HG03045 (cell line): ENCODE measurements around the gene KDM2A.

Source experiments
- ATAC-seq: cut with Tn5 transposase; IDR thresholded peaks from one replicate; pipeline ENCODE4 v1.9.1; 2021; ENCODE audit warnings: mild to moderate bottlenecking, moderate library complexity; ENCODE audit not compliant: unreplicated experiment

KDM2A gene

DNA sequence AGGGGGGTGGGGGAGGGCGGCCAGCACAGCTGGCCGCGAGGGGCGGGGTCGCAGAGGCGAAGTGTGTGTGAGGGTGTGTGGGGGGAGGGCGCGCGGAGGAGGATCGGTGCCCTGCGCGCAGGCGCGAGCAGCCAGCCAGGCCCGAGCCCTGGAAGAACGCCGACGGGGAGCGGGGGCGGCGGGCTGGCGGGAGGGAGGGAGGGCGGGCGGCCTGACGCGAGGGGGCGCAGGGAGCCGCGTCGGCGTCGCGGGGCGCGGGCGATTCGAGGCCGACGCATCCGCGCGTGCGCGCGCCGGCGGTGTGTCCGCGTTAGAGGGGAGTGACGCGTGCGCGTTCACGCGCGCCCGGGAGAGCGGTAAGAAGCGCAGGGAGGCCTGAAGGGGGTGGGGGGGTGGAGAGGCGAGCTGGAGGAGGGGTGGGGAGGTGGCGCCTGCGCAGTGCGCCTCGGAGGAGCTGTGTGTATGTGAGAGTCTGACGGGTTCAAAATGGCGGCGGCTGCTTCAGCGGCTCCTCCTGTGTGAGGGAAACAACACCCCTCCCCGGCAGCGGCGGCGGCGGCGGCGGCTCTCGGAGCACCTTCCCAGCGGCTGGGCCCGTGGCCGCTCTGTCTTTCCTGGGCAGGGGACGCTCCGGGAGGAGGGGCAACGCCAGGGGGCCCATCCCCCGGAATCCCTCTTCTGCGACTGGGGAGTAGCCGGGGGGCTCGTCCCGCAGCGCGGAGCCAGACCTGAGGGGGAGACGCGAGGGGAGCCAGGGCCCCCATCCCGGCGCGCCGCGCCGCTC lies at the start of gene KDM2A:
Gene KDM2A, plus strand, starts transcription at position 463 of the 784 bp plus-strand sequence. CDS start 2,054 bp downstream, outside the sequence.
- peak; percentile 66 for ATAC-seq

DNA sequence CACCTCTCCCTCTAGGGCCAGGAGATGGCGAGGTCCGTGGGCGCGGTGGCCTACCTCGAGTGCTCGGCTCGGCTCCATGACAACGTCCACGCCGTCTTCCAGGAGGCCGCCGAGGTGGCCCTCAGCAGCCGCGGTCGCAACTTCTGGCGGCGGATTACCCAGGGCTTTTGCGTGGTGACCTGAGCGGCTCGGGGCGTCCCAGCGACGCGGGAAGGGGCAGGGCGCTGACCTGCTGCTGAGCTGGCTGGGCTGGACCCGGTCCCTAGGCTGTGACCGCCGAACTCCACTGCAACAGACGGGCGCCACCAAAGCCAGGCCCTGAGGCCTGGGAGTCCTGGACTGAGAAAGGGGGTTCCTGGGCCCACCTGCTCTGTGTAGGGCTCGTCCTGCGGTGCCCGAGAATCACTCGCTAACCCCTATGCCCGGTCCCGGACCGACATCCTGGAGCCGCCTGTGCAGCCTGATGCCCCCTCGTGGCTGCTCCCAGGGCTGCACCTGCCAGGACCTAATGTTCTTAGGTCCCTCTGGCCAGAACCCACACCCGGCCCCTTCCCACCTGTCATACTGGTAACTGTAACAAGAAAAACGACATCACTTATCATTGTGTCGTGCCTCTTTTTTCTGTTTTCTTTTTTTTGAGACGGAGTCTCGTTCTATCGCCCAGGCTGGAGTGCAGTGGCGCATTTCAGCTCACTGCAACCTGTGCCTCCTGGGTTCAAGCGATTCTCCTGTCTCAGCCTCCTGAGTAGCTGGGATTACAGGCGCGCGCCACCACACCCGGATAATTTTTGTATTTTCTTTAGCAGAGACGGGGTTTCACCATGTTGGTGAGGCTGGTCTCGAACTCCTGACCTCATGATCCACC lies 47.4 kb upstream of the KDM2A start:
- no peak for ATAC-seq

DNA sequence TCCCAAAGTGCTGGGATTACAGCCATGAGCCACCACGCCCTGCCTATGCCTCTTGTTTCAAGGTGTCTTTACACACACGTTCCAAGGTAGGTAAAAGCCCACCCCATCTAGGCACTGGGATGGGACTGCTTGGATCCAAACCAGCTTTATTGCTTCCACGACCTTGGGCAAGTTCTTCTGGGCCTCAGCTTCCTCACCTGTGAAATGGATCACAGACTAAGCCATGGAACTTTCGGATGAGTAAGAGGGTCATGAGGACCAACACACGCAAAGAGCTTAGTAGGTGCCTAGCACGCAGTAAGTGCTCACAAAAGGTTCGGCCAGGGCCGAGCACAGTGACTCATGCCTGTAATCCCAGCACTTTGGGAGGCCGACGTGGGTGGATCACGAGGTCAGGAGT lies 46.8 kb upstream of the KDM2A start:
- no peak for ATAC-seq

DNA sequence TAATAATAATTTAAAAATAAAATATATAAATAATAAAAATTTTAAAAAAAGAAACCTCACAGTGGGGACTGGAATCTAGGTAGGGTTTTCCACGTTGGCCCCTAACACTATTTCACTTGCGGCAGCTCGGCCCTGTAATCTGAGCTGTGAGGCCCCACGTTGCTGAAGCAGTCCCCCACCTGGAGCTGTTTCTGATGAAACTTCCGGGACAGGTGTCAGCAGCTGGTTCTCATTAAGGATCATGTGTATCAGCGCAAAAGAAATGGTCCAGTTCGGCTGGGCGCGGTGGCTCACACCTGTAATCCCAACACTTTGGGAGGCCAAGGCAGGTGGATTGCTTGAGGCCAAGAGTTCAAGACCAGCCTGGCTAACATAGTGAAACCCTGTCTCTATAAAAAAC lies 45.2 kb upstream of the KDM2A start:
- no peak for ATAC-seq

DNA sequence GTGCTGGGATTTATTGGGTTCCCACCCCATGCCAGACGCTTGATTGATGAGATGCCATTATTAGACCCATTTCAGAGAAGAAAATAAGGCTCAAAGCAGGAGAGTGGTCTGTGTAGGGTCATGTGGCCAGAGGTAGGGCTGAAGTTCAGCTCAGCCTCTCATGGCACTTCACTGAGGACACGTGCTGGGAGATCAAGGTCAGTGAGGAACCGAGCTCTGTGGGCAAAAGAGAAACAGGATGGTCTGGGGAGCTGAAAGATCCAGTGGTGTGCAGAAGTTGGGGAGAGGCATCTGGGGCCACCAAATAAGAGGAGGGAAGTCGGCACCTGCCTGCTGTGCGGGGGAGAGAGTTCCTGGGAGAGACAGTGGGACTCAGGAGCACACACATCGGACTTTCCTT lies 42.9 kb upstream of the KDM2A start:
- no peak for ATAC-seq

DNA sequence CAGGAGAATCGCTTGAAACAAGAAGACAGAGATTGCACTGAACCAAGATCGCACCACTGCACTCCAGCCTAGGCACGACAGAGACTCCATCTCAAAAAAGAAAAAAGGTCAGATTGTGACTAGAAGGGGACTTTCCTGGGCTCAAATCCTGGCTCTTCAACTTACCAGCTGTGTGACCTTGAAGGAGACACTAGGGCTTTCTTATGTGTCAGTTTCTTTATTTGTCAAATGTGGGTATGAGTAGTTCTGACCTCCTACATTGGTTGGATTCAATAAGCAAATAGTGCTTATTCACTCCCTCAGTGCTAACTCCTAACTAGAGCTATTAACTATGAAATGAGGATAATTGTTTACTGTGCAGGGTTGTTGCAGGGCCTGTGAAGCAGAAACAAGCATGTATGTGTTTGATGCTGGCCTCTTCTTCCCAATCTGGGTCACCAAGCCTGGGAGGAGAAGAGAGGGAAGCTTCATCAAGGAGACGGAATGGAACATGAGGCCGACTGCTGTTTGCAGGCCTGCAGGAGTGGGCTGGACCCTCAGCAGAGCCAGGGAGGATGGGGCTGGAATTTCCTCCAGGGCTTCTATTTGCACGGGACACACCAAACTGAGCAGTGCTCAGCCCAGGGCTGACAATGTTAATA lies 39.9 kb upstream of the KDM2A start:
- no peak for ATAC-seq

DNA sequence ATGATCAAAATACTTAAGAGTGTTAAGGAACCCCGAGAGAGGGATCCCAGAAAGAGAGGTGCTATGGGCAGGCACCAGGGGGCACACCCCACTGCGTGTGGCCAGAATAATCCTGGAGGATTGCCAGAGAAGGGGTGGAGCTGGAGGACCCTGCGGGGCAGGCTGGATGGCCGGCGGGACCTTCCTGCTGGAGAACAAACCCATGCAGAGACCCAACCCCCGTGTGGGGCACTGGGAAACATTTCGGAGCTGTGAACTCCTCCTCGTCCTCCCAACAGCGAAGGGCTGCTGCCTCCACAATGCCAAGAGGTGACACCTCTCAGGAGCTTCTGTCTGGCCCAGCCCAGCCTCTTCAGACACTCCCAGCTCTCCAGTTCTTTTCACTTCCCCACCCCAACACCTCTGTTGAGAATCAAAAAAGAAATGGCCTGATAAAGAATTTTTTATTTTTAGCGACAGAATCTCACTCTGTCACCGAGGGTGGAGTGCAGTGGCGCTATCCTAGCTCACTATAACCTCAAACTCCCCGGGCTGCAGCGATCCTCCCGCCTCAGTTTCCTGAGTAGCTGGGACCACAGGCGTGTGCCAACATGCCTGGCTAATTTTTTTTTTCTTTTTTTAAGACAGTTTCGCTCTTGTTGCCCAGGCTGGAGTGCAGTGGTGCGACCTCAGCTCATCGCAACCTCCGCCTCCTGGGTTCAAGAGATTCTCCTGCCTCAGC lies 36.8 kb upstream of the KDM2A start:
- ATAC-seq: no peak

DNA sequence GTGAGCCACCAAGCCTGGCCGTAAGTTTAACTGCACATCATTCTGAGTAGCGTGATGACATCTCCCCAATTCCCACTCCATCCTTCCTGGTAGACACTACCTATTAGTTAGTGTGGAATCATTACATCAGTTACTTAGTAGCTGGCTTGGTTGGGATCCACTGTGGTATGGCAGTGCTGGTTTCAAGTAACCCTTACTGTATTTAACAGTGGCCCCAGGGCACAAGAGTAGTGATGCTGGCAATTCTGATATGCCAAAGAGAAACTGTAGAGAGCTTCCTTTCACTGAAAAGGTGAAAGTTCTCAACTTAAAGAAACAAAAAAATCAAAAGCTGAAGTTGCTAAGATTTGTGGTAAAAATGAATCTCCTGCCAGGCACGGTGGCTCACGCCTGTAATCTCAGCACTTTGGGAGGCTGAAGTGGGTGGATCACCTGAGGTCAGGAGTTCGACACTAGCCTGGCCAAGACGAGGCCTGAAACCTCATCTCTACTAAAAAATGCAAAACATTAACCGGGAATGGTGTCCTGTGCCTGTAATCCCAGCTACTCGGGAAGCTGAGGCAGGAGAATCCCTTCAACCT lies 35.2 kb upstream of the KDM2A start:
- no peak for ATAC-seq

DNA sequence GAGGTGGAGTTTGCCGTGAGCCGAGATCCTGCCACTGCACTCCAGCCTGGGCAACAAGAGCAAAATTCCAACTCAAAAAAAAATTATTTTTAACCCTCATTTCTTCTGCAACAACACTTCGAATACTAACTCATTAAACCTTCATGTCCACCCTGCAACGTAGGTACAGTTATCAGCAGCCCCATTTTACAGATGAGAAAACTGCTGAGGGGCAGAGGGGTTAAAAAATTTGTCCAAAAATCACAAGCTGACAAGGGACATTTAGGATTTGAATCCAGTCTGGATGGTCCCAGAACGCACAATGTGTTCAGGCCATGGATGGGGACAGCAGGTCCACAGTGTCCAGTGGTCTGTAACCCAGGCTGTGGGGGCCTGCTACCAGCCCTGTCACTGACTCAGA lies 33.4 kb upstream of the KDM2A start:
- ATAC-seq: no peak

DNA sequence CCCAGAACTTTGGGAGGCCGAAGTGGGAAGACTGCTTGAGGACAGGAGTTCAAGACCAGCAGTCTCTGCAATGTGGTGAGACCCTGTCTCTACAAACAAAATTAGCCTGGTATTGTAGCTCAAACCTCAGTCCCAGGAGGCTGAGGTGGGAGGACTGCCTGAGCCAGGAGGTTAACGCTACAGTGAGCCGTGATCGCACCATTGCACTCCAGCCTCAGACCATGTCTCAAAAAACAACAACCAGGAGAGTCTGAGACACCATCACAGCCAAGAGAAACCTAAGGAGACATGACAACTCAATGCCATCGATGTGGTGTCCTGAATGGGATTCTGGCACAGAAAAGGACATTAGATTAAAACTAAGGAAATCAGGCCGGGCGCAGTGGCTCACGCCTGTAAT lies 28.3 kb upstream of the KDM2A start:
- ATAC-seq: no peak

DNA sequence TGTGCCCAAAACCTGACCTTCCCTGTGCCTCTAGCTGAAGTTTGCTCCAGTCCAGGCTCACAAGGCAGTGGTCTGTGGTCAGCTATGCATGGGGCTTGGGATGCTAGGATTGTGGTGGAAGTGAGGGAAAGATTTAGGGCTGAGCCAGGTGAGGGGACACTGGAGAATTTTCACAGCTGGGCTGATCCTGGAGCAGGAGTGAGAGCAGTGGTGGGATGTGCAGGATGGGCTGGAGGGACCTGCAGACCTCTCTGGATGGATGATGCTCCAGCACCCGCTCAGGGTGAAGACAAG lies 23.9 kb upstream of the KDM2A start:
- ATAC-seq: no peak

DNA sequence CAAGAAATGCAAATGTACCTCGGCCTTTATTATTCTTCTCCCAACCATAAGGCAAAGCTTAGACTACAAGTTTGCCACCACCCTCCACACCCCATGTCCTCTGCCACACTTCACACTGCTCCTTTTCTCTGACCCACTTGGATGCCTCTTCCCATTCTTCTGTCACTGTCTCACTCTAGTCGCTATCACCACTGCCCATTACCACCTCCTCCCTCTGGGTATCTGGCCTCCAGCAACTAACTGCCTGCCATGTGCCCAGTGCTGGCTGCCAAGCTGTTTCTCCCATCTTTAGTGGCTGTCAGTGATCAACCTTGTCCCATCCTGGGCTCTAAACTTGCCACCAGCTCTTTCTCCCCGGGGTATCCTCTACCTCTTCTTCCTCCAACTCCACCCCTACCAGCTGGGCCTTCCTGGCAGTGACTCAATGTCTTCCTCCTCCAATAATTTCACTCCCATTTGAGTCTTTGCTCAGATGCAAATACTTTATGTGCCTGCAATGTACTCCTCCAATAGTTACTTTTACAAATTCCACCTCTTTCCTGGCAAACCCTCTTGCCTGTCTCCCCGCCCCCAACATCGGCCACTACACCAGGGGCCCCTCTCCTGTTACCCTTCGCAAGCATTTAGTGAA lies 20.1 kb upstream of the KDM2A start:
- no peak for ATAC-seq

DNA sequence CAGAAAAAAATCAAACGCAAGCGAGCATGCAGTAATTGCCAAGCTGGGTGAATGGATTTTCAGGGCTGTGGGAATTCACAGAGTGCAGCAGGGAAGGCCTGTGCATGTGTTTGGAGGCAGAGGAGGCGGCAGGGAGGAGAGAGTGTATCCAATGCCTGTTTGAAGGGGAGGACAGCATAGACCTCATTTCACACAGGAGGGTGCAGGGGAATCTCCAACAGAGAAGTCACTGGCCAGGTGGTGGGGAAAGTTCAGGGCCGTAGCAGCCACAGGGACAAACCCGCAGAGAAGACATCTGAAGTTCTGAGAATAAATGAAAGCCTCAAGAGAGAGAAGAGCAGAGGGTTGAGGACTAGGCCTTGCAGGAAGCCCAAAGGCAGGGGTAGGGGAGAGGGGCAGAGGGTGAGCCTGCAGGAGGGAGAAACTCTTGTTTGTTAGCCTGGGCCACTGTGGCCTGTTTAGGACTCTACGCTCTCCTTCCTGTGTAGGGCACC lies 19.2 kb upstream of the KDM2A start:
- peak; percentile 46 for ATAC-seq

DNA sequence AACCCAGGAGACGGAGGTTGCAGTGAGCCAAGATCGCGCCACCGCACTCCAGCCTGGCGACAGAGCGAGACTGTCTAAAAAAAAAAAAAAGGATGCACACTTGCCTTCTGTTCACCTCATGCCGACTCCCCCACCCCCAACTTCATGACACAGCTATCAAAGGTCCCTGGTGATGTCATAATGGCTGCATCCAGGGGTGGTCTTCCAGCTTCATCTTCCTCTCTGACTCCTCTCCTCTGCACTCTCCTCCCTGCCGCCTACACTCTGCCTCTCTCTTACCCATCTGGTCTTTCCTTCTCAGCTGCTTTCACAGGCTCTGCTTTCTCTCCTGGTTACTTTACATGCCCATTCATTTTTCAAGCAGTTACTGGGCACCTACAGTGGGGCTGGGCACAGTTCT lies 16.4 kb upstream of the KDM2A start:
- ATAC-seq: no peak

DNA sequence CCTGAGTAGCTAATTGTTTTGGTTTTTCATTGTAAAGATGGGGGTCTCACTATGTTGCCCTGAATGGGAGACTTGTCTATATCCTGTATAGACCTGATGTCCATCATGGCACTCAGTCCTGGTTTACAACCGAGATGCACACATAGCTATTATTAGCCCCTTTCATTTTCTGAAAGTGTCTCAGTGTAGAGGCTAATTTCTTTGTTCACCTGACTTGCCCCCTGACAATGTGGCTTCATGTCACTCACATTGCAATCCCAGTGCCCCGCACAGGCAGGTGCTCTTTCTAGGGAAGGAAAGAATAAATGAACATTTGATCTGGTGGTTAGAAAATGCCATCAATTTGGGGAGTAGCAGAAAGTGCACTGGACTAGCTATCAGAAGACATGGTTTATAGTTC lies 13.1 kb upstream of the KDM2A start:
- ATAC-seq: no peak

DNA sequence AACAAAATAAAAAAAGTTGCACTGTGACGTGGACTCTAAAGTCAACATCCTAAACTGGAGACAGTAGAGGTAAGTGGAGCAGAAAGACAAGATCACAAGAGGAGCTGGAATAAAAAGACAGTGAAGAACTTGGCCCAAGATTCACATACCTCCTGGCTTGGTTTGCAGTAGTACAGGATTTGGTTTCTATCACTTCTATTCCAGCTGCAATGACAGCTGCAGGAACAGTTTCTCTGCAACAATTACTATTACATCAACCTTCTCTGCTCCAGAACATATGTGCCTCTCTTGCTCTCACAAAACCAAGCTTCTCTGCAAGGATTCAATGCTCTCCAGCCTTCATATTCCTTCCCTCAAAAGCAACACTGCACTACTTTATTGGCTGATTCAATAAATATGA lies 7.8 kb upstream of the KDM2A start:
- ATAC-seq: no peak

DNA sequence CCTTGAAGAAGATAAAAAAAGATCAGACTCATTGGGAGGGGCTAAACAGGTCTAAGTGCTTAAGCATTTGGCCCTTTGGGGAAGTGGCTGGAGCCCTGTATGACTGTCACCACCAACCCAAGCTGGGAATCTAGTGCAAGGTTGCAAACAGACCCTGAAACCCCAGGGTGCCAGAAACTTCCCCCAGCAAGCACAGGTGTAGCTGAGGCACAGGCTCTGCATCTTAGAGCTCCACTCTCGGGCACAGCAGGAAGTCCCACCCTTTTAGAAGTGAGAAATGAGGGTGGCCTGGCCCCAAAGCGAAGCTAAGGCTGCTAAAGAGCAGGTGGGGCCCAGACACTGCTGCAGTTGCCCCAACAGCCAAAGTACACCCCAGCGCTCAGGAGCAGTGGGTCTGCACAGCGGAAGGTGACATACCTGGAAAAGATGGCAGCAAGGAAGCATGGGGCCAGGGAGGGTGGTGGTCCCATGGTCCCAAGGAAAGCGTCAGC lies 5.8 kb upstream of the KDM2A start:
- ATAC-seq: peak; percentile 51

DNA sequence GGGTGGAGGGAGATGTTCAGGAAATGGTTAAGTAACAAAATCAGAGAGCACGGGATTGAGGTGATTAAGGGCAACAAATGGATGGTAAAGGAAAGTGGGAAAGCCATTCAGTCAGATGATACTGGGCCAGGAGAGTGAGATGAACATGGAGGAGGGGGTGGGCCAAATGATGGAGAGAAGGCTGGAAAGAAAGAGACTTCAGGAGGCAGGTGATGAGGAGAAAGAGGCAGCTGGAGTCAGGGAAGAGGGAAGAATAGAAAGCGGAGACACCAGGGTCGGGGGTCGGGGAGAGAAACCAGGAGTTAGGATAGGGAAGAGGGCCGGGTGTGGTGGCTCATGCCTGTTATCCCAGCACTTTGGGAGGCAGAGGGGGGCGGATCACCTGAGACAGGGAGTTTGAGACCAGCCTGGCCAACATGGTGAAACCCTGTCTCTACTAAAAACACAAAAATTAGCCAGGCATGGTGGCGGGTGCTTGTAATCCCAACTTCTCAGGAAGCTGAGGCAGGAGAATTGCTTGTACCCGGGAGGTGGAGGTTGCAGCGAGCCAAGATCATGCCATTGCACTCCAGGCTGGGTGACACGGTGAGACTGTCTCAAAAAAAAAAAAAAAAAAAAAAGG lies 4.7 kb upstream of the KDM2A start:
- ATAC-seq: no peak

DNA sequence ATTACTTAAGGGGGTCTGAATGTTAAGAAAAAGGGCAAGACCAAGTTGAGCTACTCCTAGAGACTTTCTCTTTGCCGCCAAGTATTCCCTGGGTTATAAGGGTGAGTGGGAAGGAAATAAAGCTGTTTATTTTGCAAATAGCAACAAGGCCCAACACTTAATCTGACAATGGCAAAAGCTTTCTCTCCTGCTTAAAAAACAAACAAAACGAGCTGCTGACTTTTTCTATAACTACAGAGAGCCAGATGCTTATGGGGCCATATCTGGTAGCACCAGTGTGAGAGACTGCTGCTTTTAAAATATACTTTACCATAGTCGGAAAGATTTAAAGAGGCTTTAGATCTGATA lies 2.3 kb upstream of the KDM2A start:
- ATAC-seq: no peak

DNA sequence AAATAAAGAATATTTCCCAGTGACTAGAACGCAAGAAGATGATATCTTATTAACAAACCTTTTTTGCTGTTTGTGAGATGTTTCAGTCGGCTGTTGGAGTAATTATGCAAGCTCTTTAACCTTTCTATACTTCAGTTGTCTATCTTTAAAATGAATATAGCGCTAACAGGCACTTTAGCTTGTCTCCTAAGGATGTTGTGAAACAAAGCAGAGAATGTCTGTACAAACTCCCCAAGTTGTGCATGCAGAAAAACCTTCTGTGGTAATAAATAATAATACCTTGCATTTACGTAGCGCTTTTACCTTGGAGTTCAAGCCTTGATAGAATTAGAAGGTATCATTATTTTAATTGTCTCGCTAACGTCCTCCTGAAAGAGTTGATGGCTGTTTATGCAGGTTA lies 1.9 kb upstream of the KDM2A start:
- no peak for ATAC-seq
